ENCODE data around the gene COX6A2. TPM values are rescaled to one million over a fixed set of nuclear protein-coding genes. Genes with fewer than 3 reads are reported as not detected.

Gene COX6A2
- total RNA-seq, 2 donors from 2014 or later: 3.9 TPM; not detected in 1

- WGBS: 2% methylated on average over 41 of the region's 63 CpGs
- DNase-seq (ENCODE audit: low spot score): no peak
- TF ChIP-seq POLR2AphosphoS5 (IDR thresholded peaks at IDR 0.05): no peak
- TF ChIP-seq POLR2A (IDR thresholded peaks at IDR 0.05): no peak
- Histone ChIP-seq H3K27ac (peak within 1 kb of the TSS; percentile 86 to 87), H3K36me3 (no peaks in the 10 kb centered on the region), H3K27me3 (replicated peaks; ENCODE audit: insufficient read depth) (no peaks in the 10 kb centered on the region), H3K4me1 (replicated peaks) (no peaks in the 10 kb centered on the region), H3K4me3 (peak within 1 kb of the TSS; percentile 51 to 55), H3K9me3 (no peaks in the 10 kb centered on the region)
- intact Hi-C loops (cut with DNase I): no loop called here
Measured at GRCh38 chr16:31471875-31472708, 43.9 kb upstream of the COX6A2 start, which contains the start of gene TGFB1I1. TSS of gene TGFB1I1 (plus strand) at chr16:31472152. CDS start at chr16:31472189, 37 bp downstream.

DNA sequence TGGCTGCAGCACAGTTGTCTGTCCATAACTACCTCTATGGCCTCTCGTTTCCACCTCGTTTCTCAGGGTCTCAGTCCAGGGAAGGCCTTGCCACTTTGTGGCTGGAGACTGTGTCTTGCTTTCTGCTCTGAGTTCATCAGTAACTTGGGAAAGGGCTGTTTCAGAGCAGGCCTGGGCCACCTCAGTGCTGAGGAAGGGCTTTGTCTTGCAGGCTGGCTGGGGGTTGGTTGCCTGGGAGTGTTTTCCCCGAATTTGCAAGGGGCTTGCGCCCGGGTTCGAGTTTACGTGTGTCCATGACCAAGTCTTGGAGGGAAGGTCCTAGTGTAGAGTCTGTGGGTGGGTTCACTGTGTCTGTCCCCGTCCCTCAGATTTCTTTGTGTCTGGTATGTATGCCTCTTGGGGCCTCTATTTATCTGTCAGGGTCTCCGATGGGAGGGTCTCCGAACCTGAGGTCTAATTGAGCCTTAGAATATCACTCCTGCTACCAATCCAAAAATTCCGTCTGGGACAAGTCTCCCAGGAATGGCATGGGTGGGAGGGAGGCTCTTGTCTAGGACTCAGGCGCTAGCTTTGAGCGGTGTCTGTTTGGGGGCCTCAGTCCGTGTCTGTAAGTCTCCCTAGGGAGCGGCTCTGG lies 43.2 kb upstream of the COX6A2 start:
- Histone ChIP-seq H3K36me3 (peaks cover 0 to 2% of the 10 kb centered on the region in 2 donors), H3K4me1 (replicated peaks) (no peaks in the 10 kb centered on the region), H3K4me3 (peak overlapping the region; percentile 51 to 55), H3K9me3 (no peaks in the 10 kb centered on the region), H3K27ac (peak overlapping the region; percentile 86 to 87), H3K27me3 (replicated peaks; ENCODE audit: insufficient read depth) (no peaks in the 10 kb centered on the region)
- no peak for DNase-seq (ENCODE audit: low spot score)
- WGBS: 45% methylated on average over 15 of the region's 15 CpGs
- TF ChIP-seq POLR2A (IDR thresholded peaks at IDR 0.05) (no peak), CTCF (IDR thresholded peaks at IDR 0.05) (no peak), POLR2AphosphoS5 (IDR thresholded peaks at IDR 0.05) (no peak)
- intact Hi-C loops (cut with DNase I): no loop called here

DNA sequence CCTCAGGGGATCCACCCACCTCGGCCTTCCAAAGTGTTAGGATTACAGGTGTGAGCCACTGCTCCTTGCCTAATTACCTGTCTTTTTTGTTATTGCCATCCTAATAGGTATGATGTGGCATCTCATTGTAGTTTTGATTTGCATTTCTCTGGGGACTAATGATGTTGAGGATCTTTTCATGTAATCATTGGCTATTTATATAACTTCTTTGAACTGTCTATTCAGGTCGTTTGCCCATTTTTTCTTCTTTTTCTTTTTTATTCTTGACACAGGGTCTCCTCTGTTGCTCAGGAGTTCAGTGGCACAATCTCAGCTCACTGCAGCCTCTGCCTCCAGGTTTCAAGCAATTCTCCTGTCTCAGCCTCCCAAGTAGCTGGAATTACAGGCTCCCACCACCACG lies 42.5 kb upstream of the COX6A2 start:
- Histone ChIP-seq H3K4me1 (replicated peaks) (no peaks in the 10 kb centered on the region), H3K4me3 (no peak overlapping the region), H3K27ac (peak overlapping the region in 1 of 2 donors; percentile 87), H3K27me3 (replicated peaks; ENCODE audit: insufficient read depth) (no peaks in the 10 kb centered on the region), H3K9me3 (no peaks in the 10 kb centered on the region), H3K36me3 (peaks cover 0 to 10% of the 10 kb centered on the region in 2 donors)
- intact Hi-C loops (cut with DNase I): no loop called here
- TF ChIP-seq POLR2AphosphoS5 (IDR thresholded peaks at IDR 0.05) (no peak), POLR2A (IDR thresholded peaks at IDR 0.05) (no peak), CTCF (IDR thresholded peaks at IDR 0.05) (no peak)
- 89% methylated on average over 3 of the region's 3 CpGs for WGBS
- DNase-seq (ENCODE audit: low spot score): no peak

DNA sequence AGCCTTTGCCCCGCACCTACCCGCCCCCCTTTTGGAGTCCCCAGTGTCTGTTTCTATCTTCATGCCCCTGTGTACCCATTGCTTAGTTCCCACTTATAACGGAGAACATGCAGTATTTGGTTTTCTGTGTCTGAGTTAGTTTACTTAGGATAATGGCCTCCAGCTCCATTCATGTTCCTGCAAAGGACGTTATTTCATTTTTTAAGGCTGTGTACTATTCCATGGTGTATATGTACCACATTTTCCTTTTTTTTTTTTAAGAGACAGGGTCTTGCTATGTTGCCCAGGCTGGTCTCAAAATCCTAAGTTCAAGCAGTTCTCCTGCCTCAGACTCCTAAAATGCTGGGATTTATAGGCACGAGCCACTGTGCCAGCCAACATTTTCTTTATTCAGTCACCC lies 39.7 kb upstream of the COX6A2 start:
- no peaks in the 10 kb centered on the region for H3K4me1 ChIP-seq (replicated peaks)
- TF ChIP-seq POLR2A (IDR thresholded peaks at IDR 0.05) (no peak), POLR2AphosphoS5 (IDR thresholded peaks at IDR 0.05) (no peak), CTCF (IDR thresholded peaks at IDR 0.05) (no peak)
- H3K27ac ChIP-seq: no peak overlapping the region
- no peak for DNase-seq (ENCODE audit: low spot score)
- intact Hi-C loops (cut with DNase I): no loop called here
- no peak overlapping the region for H3K4me3 ChIP-seq
- no peaks in the 10 kb centered on the region for H3K27me3 ChIP-seq (replicated peaks; ENCODE audit: insufficient read depth)
- H3K9me3 ChIP-seq: no peaks in the 10 kb centered on the region
- WGBS: 82% methylated on average over 5 of the region's 5 CpGs
- peaks cover 2 to 16% of the 10 kb centered on the region in 2 donors for H3K36me3 ChIP-seq

GRCh38 chr16:31467151-31467773 lies 39.1 kb upstream of the COX6A2 start:
- Histone ChIP-seq H3K27me3 (replicated peaks; ENCODE audit: insufficient read depth) (no peaks in the 10 kb centered on the region), H3K4me3 (no peak overlapping the region), H3K36me3 (peaks cover 2 to 16% of the 10 kb centered on the region in 2 donors), H3K9me3 (no peaks in the 10 kb centered on the region), H3K4me1 (replicated peaks) (no peaks in the 10 kb centered on the region), H3K27ac (no peak overlapping the region)
- DNase-seq (ENCODE audit: low spot score): no peak
- WGBS: 73% methylated on average over 5 of the region's 5 CpGs
- intact Hi-C loops (cut with DNase I): no loop called here
- TF ChIP-seq POLR2AphosphoS5 (IDR thresholded peaks at IDR 0.05) (no peak), POLR2A (IDR thresholded peaks at IDR 0.05) (no peak), CTCF (IDR thresholded peaks at IDR 0.05) (no peak)

Measured in prostate gland (tissue), 2 donors.